SK-N-MC (cell line): Measurements from ENCODE around the gene SERTM1.

Source experiments
- FOXP2 ChIP-seq: optimal IDR thresholded peaks from 2 replicates; pipeline ENCODE3; 2011; ENCODE audit warnings: mild to moderate bottlenecking, moderate library complexity; ENCODE audit not compliant: insufficient read depth; ENCODE audit errors: extremely low read length, control extremely low read depth
- POLR2AphosphoS5 ChIP-seq: IDR thresholded peaks from 2 replicates; pipeline ENCODE4 v1.6.1; 2012; ENCODE audit warnings: mild to moderate bottlenecking, low read depth, low read length, borderline replicate concordance

DNA sequence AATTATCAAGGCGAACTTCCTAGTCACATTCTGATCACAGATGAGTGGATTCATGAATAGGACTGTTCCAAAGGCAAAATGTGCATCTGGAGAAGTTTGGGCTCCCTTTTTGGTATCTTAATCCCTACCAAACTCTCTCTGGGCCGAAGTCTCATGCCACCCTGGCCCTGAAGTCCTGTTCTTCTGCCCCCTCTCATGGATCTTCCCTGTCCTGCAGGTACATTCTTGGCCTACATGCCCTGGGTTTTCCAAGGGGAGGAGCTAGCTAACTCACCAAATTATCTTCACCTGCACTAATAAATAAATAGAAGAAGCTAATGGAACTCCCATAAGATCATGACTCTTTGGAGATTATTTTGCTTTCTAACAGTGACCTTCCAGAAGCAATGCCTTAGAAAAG, 50.3 kb downstream of the SERTM1 start:
- TF ChIP-seq POLR2AphosphoS5: no peak
- no peak for TF ChIP-seq FOXP2
